OCI-LY3 (cell line): ENCODE measurements around the gene DCTN1.

Experiments
- EZH2phosphoT487 ChIP-seq: fragments of 200-600 bp; shearing (Covaris generic); IDR thresholded peaks from 2 replicates; pipeline ENCODE4 v1.6.1; 2018; ENCODE audit warnings: antibody characterized with exemption, mixed run types, low read depth
- TF ChIP-seq, protein P1 (sequence below): fragments of 200-600, 300-600 bp; sonication (generic); IDR thresholded peaks from 2 replicates; pipeline ENCODE4 v1.5.1; 2014; ENCODE audit warnings: antibody characterized with exemption, low read length, low read depth

GRCh38 chr2:74375838-74376237, 4.3 kb downstream of the DCTN1 start:
- TF ChIP-seq, protein P1, sequence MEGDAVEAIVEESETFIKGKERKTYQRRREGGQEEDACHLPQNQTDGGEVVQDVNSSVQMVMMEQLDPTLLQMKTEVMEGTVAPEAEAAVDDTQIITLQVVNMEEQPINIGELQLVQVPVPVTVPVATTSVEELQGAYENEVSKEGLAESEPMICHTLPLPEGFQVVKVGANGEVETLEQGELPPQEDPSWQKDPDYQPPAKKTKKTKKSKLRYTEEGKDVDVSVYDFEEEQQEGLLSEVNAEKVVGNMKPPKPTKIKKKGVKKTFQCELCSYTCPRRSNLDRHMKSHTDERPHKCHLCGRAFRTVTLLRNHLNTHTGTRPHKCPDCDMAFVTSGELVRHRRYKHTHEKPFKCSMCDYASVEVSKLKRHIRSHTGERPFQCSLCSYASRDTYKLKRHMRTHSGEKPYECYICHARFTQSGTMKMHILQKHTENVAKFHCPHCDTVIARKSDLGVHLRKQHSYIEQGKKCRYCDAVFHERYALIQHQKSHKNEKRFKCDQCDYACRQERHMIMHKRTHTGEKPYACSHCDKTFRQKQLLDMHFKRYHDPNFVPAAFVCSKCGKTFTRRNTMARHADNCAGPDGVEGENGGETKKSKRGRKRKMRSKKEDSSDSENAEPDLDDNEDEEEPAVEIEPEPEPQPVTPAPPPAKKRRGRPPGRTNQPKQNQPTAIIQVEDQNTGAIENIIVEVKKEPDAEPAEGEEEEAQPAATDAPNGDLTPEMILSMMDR, result no peak
- TF ChIP-seq EZH2phosphoT487, result no peak
